NCI-H2227 (cell line): ENCODE measurements around the gene PTPRK.
"Not testable (repeated sequence)": the region's sequence is repeated elsewhere in the genome, so short reads cannot be mapped to it uniquely, and the experiment has no call there.

ENCODE experiments used
- DNase-seq: peaks from one replicate; lab custom pipeline; 2025; ENCODE audit not compliant: unreplicated experiment; lab: John Stamatoyannopoulos, UW

Gene PTPRK

DNA sequence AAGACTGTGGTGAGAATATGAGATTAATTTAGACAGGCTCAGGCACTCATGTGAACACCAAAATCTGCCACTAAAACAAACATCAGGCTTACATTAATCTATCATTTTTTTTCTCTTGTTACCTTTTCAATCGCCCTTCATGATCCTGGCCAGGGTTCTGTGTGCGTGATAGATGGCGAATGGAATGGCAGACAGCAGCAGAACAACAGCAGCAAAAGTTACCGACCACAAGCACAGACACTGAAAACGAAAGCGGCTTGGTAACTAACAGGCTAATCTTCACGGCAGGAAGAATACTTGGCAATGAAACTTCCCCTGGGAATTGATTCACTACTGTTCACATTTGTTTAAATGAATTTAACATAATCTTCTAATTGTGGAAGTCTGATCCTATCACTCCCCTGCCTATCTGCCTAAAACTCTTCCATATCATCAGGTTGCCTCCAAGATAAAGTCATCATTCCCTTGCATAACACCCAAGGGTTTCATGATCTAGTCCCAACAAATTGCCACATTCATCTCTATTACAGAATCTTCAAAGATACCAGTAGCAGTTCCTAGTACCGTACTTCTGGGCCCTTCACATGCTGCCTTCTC lies 28.7 kb downstream of the PTPRK start:
- DNase-seq: no peak

DNA sequence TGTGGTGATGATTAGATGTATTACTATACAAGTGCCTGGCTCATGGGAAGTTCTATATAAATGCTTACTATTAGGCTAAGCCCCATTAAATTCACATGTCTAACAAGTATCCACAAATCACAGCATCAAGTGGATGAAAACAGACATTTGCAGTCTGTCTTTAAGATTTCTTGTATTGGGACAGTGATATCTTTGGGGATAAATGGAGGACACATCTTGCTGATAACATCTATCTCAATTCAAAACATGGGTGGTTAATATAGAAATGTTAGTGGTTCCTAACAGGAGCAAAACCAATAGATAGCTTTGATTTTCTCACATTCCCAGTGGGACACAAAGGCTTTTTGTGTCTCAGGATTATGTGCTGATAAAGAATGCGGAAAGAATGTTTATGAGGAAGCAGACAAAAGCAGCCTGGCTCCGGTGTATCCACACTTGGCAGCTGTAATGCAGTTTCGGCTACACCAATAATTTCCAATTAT lies 29.3 kb downstream of the PTPRK start:
- DNase-seq: no peak

DNA sequence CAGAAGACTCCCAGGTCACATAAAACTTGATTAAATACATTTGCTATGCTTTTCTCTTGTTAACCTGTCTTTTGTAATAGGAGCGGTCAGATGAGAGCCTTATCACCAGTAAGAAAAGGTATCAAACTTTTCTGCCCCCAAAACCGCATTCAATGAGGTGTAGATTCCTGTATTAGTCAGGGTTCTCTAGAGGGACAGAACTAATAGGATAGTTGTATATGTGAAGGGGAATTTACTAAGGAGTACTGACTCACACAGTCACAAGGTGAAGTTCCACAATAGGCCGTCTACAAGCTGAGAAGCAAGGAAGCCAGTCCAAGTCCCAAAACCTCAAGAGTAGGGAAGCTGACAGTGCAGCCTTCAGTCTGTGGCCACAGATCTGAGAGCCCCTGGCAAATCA lies 32.7 kb downstream of the PTPRK start:
- no peak for DNase-seq

DNA sequence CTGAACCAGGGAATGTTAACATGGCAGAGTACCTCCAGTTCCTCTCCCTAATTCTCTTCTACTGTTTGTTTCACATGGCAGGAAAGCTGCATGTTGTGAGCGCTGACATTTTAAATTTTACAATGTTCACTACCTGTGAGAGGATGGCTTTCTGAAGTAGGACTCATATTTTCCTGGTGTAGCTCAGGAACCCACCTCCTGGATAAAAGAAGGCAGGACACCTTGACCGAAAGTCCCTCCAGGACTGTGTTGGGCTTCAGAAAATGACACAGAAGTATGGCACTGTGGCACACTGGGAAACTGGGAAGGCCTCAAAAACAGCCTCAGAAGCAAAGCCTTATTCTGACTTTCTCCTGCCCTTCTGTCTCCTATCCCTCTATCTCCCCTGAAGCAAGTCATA lies 33.3 kb downstream of the PTPRK start:
- peak; percentile 5 for DNase-seq

DNA sequence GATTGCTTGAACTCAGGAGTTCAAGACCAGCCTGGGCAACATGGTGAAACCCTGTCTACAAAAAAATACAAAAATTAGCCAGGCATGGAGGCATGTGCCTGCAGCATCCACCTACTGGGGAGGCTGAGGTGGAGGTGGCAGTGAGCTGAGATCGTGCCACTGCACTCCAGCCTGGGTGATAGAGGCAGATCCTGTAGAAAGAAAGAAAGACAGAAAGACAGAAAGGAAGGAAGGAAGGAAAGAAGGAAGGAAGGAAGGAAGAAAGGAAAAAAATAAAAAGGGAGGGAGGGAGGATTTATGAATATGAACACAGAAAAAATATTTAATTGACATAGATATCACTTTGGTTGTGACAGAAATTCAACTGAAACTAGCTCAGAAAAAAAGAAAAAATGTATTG lies 33.8 kb downstream of the PTPRK start:
- DNase-seq: not testable (repeated sequence)

DNA sequence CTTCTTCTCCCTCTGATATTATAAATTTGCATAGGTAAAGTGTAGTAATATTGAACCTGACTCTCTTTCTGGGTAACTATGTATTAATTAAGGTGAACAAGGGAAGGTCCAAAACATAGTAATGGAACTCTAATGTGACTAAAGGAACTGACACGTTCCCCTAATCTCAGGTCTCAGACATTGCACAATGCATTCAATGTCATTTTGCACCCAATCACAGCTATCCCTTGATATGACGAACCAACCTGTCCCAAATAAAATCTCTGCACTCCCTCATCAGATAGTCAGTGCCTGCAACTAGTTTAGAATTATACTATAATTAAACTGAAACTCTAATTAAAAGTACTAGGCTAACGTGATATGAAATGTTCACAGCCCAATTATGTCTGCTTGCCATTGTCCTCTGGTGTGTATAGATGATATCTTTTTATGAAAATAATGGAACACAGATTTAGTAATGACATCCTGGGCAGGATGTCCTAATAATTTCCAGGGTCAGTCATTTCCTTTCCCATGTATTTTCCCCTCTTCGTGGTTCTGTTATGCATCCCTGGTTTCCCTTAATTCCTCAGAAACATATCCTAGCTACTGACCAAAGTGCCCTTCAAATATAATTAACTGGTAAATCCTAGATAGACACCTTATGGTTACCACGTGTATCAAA lies 36.8 kb downstream of the PTPRK start:
- no peak for DNase-seq

DNA sequence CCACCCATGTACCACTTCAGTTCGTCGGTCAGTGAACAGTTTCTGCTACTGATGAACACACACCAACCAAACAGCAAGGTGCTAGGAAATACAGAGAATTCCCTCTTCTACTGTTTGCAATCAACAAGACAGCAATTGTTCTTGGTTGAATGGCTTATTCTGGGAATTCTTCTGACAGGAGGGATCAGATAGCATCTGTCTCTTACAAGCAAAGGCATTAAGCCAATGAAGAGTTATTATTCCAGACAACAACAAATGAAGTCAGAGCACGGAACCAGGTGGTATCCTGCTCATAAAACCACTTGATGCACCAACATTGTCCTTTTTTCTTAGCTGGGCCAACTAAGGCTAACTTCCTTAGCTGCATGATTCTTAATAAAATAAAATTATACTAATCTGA lies 37.8 kb downstream of the PTPRK start:
- DNase-seq: no peak

DNA sequence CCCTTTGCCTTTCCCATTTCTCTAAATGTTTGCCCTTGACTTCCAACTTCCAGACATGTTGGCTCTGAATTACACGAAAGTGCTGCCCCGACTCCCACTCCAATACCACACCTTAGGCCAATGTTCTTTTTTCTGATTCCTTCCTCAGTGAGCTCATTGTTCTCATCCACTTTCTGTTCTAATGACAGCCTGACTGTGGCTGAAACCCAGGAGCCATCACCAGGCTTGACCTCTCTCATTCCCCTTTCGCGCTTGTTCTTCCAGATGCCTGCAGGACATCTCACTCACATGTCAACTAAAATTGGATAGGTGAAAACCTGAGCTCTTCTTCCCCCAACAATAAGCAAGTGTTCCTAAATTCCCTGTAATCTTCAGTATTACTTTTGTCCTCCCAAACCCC lies 40.4 kb downstream of the PTPRK start:
- DNase-seq: no peak

DNA sequence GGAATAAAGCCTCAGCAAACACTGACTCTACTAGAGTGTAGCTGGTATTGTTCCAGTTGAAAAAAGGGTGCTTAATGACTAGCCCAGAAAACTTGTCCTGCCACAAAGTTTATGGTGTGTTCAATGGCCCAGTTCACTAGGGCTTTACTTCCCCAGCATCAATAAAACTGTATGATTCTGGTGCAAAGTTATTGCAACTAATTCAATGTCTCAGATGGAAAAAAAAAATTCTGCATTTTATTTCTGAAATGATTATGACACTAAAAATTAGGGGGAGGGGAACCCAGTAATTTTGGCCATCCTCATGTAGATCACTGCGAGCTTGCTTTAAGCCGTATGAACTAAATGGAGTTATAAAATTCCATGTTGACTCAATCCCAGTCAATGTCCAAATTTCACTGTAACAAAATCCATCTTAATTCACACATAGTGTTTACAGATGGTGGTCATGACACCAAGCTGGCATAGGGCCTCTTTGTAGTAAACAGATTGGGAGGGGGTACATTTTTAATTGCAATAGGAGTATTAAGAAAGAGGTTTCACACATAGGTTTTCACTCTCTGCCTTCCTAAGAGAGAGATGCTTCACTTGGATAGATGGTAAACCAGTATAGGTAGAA lies 41.2 kb downstream of the PTPRK start:
- DNase-seq: no peak

DNA sequence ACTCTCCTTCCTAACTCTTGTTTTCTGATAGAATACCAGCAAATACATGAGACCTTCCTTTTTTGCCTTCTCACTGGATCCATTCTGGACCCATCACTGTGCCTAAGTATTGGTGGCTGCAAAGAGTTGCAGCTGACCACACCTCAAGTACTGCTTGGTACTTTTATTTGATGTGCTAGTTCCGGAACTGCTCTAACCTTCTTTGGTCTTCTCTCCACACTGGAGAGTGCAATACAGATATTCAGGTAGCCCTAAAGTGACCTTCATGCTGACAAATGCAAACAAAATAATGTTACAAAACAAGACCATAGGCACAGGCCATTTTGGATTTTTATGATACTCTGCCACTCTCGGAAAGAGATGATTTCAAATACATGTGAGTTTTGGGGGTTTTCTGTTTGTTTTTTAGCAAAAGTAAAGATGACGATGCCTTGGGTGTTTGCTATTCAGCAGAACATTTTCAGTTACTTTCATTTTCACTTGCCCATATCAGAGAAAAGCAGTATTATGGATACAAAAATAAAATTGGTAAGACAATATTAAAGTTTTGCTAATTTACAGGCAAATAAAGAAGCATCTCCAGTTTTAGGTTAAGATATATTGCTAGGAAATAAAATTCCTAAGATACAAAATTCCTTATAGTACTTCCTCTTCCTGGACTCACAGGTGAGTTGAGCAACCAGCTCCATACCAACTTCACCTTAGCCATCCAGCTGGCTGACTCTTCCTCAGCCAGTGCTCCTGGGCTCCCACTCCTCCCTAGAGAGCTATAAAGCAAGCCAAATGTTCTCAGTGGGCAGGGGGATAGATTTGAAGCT lies 42.0 kb downstream of the PTPRK start:
- no peak for DNase-seq

DNA sequence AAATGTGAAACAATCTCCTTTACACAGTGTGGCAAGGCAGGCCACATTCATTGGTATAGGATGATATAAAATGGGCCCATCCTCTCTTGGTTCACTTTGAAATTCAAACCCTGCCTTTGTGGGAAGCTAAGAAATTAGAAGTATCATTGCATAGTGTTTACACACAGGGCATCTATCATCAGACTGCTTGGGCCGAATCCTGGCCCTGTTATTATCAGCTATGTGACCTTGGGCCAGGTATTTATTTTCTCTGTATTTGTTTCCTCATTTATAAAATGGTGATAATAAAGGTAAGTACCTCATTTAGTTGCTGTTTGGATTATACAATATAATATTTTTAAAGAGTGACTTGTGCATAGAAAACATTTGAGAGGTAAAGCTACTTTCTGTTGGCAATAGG lies 45.5 kb downstream of the PTPRK start:
- DNase-seq: no peak

DNA sequence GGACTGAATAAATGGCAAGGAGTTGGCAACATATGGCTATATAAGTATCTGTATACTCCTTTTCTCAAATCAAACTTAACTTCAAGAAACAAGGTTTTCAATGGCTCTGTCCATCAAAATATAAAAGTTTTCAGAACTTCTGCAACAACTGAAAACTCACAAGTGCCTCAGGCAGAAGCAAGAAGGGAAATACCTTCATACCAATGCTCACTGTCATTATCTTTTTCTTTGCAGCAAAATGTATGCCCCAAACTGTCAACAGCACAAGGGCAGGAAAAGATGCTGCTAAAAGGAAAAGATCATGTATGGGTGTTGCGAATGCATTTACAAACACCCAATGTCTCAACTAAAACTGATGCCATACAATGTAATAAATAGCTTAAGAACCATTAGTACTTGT lies 45.9 kb downstream of the PTPRK start:
- DNase-seq: no peak

DNA sequence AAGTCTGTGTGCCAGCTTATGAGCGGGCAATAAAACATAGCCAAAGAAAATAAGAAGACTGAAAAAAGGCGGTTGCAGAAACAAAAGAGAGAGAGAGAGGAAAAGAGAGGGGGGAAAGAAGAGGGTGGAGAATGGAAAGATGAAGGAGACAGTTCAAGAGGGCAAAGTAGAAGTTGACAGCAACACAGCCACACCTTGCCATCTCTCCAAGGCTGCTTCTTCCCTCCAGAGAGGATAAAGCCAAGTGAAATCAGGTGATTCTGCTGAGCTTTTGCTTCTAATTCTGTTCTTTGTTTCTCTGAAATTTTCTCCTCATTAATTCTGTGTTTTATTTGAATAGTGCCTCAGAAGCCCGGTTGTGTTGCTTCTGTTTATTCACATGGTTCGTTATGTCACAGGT lies 48.5 kb downstream of the PTPRK start:
- DNase-seq: no peak

DNA sequence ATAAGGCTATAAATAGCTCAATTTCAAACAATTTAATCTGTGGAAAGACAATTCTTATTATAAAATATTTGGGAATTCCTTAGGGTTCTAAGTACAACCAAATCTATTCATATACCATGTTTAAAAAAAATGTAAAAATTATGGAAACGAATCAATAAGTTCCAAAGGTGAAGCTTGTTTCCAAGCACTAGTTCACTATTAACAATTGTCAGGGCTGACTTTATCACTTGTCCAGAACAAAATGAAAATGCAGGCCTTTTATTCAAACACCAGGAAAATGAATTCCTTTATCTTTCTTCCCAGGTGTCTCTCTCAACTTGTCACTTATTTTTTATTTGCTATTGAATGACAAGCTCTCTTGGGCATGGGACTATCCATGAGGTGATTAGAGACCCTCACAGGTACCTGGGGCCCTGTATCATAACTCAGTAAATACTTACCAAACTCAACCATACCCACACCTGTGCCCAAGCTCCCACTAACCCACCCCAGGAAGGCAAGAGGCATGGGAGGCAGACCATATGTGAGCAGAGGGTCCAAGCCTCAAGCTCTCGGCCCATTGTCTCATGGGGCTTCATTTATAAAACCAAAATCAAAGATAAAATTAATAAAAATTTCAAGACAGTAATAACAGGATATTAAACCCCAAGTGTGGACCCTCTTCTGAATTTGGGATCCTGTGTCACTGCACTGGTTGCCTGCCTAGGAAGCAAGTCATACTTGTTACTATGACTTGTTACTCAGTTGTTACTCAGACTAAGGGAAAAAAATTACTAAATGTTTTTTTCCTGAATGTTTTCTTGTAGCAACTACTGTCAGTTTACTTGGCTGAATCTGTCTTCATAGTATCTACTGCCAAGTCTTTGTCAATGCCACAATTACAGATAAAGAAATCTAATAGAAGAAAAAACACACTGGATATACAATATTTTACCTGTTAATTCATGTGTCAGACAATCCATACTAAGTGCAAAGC lies 54.7 kb downstream of the PTPRK start:
- DNase-seq: no peak

DNA sequence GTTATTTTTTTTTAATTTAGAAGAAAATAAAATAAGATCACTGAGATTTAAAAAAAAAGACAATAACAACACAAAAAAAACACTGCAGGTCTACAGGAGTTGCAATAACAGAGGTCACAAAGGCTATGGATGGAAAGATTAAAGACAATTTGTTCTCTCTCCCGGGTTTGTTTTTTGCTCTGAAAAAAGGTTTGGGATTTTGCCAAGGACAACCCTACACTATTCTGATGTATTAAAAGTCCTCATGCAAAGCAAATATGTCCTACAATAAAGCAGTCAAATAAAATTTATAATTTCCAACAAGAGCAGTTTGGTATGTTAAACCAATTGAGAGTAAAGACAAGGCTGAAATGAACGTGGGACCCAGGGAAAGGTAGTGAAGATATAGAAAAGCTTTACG lies 55.6 kb downstream of the PTPRK start:
- DNase-seq: no peak

DNA sequence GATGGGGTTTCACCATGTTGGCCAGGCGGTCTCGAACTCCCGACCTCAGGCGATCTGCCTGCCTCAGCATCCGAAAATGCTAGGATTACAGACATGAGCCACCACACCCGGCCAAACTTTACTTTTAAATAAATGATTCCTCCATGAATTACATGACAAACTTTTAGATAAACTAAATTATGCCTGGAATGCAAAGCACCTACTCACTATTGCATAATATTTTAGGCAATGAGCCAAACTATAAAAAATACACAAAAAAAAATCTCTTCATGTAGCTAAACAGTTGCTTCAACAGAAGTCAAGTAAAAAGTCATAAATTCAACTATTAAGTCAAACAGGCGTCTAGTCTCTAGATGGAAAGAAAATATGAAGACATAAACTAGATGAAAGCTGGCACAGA lies 56.5 kb downstream of the PTPRK start:
- no peak for DNase-seq

DNA sequence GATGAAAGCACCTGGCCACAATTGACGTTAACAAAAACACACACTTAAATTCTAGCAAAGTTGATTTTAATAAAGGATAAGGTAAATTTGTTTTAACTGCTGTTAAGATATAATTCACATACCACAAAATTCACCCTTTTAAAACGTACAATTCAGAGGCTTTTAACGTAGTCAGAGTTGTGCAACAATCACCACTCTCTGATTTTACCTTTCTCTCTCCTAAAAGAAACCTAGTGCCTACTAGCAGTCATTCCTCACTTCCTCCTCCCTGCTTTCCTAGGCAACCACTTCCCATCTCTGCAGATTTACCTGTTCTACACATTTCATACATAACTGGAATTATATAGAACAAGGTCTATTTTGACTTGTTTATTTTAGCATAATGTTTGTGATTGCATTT lies 58.9 kb downstream of the PTPRK start:
- no peak for DNase-seq

DNA sequence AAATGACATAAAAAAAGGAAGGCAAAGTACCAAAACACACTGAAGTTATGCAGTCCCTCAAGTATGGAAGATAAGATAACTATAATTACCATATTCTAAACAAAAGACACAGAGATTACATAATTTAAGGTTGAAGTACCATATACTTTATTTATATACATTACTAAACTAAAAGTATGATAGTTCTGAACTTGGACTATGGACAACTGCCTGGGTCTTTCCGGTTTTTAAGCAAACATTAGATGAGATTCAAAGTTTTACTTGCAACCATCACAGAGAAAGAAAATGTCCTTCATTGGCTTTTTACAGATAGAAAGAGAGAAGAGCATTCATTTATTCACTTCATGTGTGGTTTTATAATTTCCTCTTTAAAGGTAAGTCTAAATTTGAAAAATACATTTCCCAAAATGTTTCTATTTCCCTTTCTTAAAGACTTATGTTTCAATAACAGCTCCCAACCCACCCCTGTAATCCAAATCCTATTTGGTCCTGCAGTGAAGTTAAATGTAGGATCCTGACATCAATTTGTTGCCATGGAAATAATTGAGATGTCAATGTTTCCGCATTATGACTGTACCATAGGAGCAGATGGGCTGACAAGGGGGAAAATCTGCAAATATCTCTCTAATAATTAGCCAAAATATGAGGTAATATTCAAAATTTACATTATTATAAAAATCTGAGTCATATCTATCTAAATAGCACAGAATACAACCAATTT lies 63.7 kb downstream of the PTPRK start:
- DNase-seq: peak; percentile 26

DNA sequence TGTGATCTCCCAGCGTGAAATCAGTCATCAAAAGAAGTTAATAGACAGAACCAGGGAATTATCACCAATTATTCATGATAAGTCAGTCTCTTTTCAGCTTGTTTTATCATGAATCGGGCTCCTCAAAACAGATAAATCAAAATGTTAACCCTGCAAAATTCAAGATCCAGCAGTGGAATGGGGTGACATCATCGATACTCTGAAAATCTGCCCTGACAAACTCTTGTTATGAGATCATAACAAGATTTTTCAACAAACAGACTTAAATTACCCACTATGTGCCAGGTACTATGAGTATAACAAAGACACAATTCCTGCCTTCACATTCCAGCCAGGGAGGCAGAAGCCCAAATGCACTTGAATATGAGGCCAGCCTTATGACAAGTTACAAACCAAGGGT lies 64.4 kb downstream of the PTPRK start:
- DNase-seq: no peak

DNA sequence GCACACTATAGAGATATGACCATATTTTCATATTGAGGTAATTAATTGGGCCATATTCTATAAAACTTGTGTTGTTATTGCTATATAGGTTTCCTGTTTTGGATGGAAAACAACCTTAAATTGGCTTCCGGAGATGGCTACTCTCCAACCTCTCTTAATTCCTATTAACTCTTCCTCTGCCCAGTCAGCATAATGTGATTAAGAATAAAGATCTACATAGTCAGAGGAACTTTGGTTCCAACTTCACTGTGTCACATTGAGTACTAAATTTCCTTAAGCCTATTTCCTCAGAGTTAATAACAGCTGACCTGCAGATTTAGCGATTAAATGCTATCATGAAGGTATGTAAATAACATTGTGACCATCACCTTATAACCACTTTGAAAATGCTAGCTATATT lies 67.7 kb downstream of the PTPRK start:
- no peak for DNase-seq
